GM12874 (cell line): ENCODE results near the gene PTPRT.

Experiments used
- CTCF ChIP-seq: IDR thresholded peaks from 2 replicates; pipeline ENCODE4 v1.5.1; 2011; ENCODE audit warnings: low read depth, mild to moderate bottlenecking, control low read depth, low read length, moderate library complexity; ENCODE audit not compliant: insufficient read depth

The PTPRT gene

DNA sequence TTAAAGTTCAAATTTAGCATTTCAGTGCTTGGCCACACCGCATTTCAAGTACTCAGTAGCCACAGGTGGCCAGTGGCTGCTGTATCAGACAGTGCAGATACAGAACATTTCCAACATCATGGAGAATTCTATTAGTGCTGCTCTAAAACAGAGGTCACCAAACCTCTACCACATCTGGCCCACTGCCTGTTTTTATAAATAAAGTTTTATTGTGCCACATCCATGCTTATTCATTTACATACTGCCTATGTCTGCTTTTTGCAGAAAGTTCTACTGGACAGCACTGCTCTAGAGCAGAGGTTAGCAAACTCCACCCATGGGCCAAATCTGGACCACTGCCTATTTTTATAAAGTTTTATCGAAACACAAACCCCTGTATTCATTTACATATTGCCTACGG lies 3.7 kb upstream of the PTPRT start:
- no peak for TF ChIP-seq CTCF

GRCh38 chr20:43191946-43192863 lies 2.5 kb upstream of the PTPRT start:
- peak; percentile 63 for TF ChIP-seq CTCF

DNA sequence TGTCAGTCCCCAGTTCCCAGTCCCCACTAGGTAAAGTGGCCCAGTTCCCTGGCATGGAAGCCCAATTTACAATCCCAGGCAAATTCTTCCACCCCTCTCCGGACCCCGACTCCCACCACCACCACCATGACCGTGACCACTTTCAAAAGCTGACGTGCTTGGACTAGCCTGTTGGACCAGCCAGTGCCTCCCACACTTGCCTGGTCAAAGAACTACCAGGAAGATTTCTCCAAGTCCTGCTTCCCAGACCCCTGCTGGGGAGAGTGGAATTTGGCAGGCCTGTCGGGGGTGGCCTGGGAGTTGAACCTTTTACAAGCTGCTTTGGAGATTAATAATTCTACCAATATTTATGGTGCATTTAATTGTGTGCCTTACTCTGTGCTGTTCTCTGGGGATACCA lies 1.4 kb upstream of the PTPRT start:
- no peak for TF ChIP-seq CTCF

GRCh38 chr20:43190332-43190953 lies 737 bp upstream of the PTPRT start:
- no peak for TF ChIP-seq CTCF

- TF ChIP-seq CTCF, result no peak
These were observed 699 bp downstream of the PTPRT start for GRCh38 chr20:43188861-43189553.

DNA sequence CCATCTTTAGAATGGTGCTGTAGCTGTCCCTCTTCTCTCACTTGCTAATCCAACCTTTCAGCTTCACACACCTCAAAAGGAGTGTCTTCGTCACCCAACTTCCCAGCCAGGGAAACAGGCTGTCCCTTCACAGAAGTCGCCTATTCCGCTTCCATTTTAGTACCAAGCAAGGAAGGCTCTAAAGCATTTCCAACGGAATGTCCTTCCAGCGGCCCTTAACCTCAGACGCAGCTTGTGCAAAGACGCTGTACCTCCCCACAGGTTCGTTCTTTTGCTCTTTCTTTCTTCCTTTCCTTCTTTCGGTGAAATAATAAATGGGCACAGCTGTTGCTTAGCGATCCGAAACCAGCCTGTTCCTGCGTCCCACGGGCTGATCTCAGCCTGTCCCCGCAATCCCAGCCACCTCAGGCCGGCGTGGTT lies 1.5 kb downstream of the PTPRT start:
- TF ChIP-seq CTCF, result no peak
